DND-41 (cell line): Measurements from ENCODE around the gene MRPS10.

Experiments used
- ATAC-seq: fragments of 200-7000 bp; cut with Tn5 transposase; 3 replicates; pipeline ENCODE4 v1.9.1; 2021; ENCODE audit warnings: low read depth; ENCODE audit not compliant: insufficient read depth
- DNase-seq: peaks from one replicate; pipeline ENCODE4 v3.0.0-alpha.2; 2020
- H2AFZ ChIP-seq: 2 replicates; pipeline ENCODE4 v1.6.0; 2012; ENCODE audit warnings: low read depth, low read length
- H3K27ac ChIP-seq: 2 replicates; pipeline ENCODE4 v1.5.1; 2012; ENCODE audit warnings: low read length, inconsistent platforms
- H3K27me3 ChIP-seq: fragments of 200-600 bp; sonication (generic); 2 replicates; pipeline ENCODE4 v1.6.0; 2012; ENCODE audit warnings: low read length, mild to moderate bottlenecking, inconsistent platforms; ENCODE audit not compliant: insufficient read depth, poor library complexity
- H3K36me3 ChIP-seq: 2 replicates; pipeline ENCODE4 v1.5.1; 2012; ENCODE audit warnings: low read length, inconsistent platforms; ENCODE audit not compliant: insufficient read depth
- H3K4me1 ChIP-seq: 2 replicates; pipeline ENCODE4 v1.5.1; 2012; ENCODE audit warnings: mild to moderate bottlenecking, low read length; ENCODE audit not compliant: insufficient read depth
- H3K4me2 ChIP-seq: 2 replicates; pipeline ENCODE4 v1.6.0; 2012; ENCODE audit warnings: mild to moderate bottlenecking, moderate library complexity, low read length, inconsistent platforms; ENCODE audit not compliant: insufficient read depth
- H3K4me3 ChIP-seq, 2 experiments: fragments of 200-600 bp in 1 of 2; shearing (Covaris generic) in 1 of 2; 2 replicates each; pipeline ENCODE4 v1.5.1; 2012 to 2016; ENCODE audit warnings: inconsistent platforms in 2 of 2, low read length in 2 of 2, mild to moderate bottlenecking in 2 of 2, low read depth in 1 of 2, moderate library complexity in 1 of 2
- H3K79me2 ChIP-seq: 2 replicates; pipeline ENCODE4 v1.6.0; 2012; ENCODE audit warnings: low read length, inconsistent platforms; ENCODE audit not compliant: insufficient read depth
- H3K9ac ChIP-seq: 2 replicates; pipeline ENCODE4 v1.6.0; 2012; ENCODE audit warnings: low read depth, mild to moderate bottlenecking, inconsistent platforms, low read length, moderate library complexity
- H3K9me3 ChIP-seq: 2 replicates; pipeline ENCODE4 v1.5.1; 2012; ENCODE audit warnings: low read length, moderate library complexity, mild to moderate bottlenecking, inconsistent platforms; ENCODE audit not compliant: insufficient read depth, severe bottlenecking
- H4K20me1 ChIP-seq: 2 replicates; pipeline ENCODE4 v1.6.0; 2012; ENCODE audit warnings: low read length; ENCODE audit not compliant: insufficient read depth
- CTCF ChIP-seq: IDR thresholded peaks from 2 replicates; pipeline ENCODE4 v1.5.1; 2012; ENCODE audit warnings: borderline replicate concordance, low read length, moderate library complexity, mild to moderate bottlenecking; ENCODE audit not compliant: poor library complexity, severe bottlenecking; ENCODE audit errors: extremely low read depth
- EZH2 ChIP-seq: IDR thresholded peaks from 3 replicates; pipeline ENCODE4 v1.6.1; 2012; ENCODE audit warnings: borderline replicate concordance, low read depth, mild to moderate bottlenecking, moderate library complexity, low read length, inconsistent platforms; ENCODE audit not compliant: severe bottlenecking

MRPS10 gene

GRCh38 chr6:42158631-42159030 lies 59.0 kb downstream of the MRPS10 start:
- no peak overlapping the region for H3K4me3 ChIP-seq
- H3K9ac ChIP-seq, result no peak overlapping the region
- ATAC-seq, result no peak
- no peaks in the 10 kb centered on the region for H3K4me1 ChIP-seq
- no peak overlapping the region for H2AFZ ChIP-seq
- H4K20me1 ChIP-seq, result no peaks in the 10 kb centered on the region
- peaks cover 19% of the 10 kb centered on the region for H3K27me3 ChIP-seq
- no peaks in the 10 kb centered on the region for H3K36me3 ChIP-seq
- H3K27ac ChIP-seq, result no peak overlapping the region
- H3K79me2 ChIP-seq, result no peaks in the 10 kb centered on the region
- no peaks in the 10 kb centered on the region for H3K9me3 ChIP-seq
- no peak for DNase-seq
- H3K4me2 ChIP-seq, result no peak overlapping the region
- TF ChIP-seq EZH2 (no peak), CTCF (no peak)

- no peaks in the 10 kb centered on the region for H4K20me1 ChIP-seq
- H3K36me3 ChIP-seq, result no peaks in the 10 kb centered on the region
- H3K79me2 ChIP-seq, result no peaks in the 10 kb centered on the region
- H3K9me3 ChIP-seq, result no peaks in the 10 kb centered on the region
- no peak overlapping the region for H3K4me3 ChIP-seq
- H3K4me2 ChIP-seq, result no peak overlapping the region
- no peak overlapping the region for H3K27ac ChIP-seq
- TF ChIP-seq EZH2 (no peak), CTCF (no peak)
- DNase-seq (no peak), ATAC-seq (no peak)
- H3K9ac ChIP-seq, result no peak overlapping the region
- H3K4me1 ChIP-seq, result no peaks in the 10 kb centered on the region
- H3K27me3 ChIP-seq, result peaks cover 23% of the 10 kb centered on the region
- H2AFZ ChIP-seq, result no peak overlapping the region
Observed at GRCh38 chr6:42158011-42158410, 59.6 kb downstream of the MRPS10 start.
